ENCODE measurements around the gene CFAP54. TPM values are rescaled to one million over a fixed set of nuclear protein-coding genes. Genes with fewer than 3 reads are reported as not detected.

Gene CFAP54
- total and polyA plus RNA-seq, 2 experiments from 2014 or later, result 0.07 to 0.76 TPM

- TF ChIP-seq REST (IDR thresholded peaks at IDR 0.05; ENCODE audit: unreplicated experiment) (no peak), STAT1 (IDR thresholded peaks at IDR 0.05; ENCODE audit: unreplicated experiment) (no peak), JUNB (IDR thresholded peaks at IDR 0.05; ENCODE audit: unreplicated experiment) (no peak), EZH2 (IDR thresholded peaks at IDR 0.05; ENCODE audit: low read depth, unreplicated experiment) (no peak)
Measured at GRCh38 chr12:96874211-96874610, 384.8 kb downstream of the CFAP54 start (continued).

GRCh38 chr12:96876966-96877365 lies 387.6 kb downstream of the CFAP54 start:
- no peaks in the 10 kb centered on the region for H3K36me3 ChIP-seq (ENCODE audit: insufficient read depth)
- H4K20me1 ChIP-seq (replicated peaks; ENCODE audit: insufficient read depth), result no peaks in the 10 kb centered on the region
- TF ChIP-seq ZNF331 (CRISPR knock-in tag; IDR thresholded peaks at IDR 0.05; ENCODE audit: low read depth) (no peak), ZNF114 (CRISPR knock-in tag; IDR thresholded peaks at IDR 0.05) (no peak), STAT1 (IDR thresholded peaks at IDR 0.05; ENCODE audit: unreplicated experiment) (no peak), JUNB (IDR thresholded peaks at IDR 0.05; ENCODE audit: unreplicated experiment) (no peak), NANOG (IDR thresholded peaks at IDR 0.05; ENCODE audit: borderline replicate concordance) (no peak), REST (IDR thresholded peaks at IDR 0.05; ENCODE audit: unreplicated experiment) (no peak), CTCF (conservative IDR thresholded peaks at IDR 0.05; ENCODE audit: low read depth in 2 of 2) (no peak), EZH2 (IDR thresholded peaks at IDR 0.05; ENCODE audit: low read depth, unreplicated experiment) (no peak), ZNF462 (CRISPR knock-in tag; IDR thresholded peaks at IDR 0.05) (no peak)
- H2AFZ ChIP-seq, result no peak overlapping the region
- Mint-ChIP-seq H3K36me3 (ENCODE audit: low read depth) (no peaks in the 10 kb centered on the region), H3K27ac (no peak overlapping the region), H3K4me1 (no peaks in the 10 kb centered on the region), H3K4me3 (no peak overlapping the region), H3K9me3 (no peaks in the 10 kb centered on the region; the same call in 2 of the 3 replicates), H3K27me3 (ENCODE audit: insufficient read depth, low read depth, poor library complexity) (no peaks in the 10 kb centered on the region)
- H3K27ac ChIP-seq (ENCODE audit: low read depth), result no peak overlapping the region
- 0 out of 2 replicates have a peak, but pooled peaks cover 8% of the 10 kb centered on the region for H3K9me2 ChIP-seq (ENCODE audit: insufficient read depth)
- no peaks in the 10 kb centered on the region for H3K79me2 ChIP-seq (replicated peaks; ENCODE audit: insufficient read depth)
- H3F3A ChIP-seq (replicated peaks; ENCODE audit: low read depth), result no peaks in the 10 kb centered on the region
- ATAC-seq (no peak), DNase-seq (ENCODE audit: low spot score) (no peak)
- H3K4me3 ChIP-seq, result no peak overlapping the region
- no peak overlapping the region for H3K4me2 ChIP-seq
- no peaks in the 10 kb centered on the region for H3K4me1 ChIP-seq (ENCODE audit: insufficient read depth)
- no peaks in the 10 kb centered on the region for H3K27me3 ChIP-seq (ENCODE audit: insufficient read depth)
